ENCODE data around the gene ZNF345.

Gene ZNF345

GRCh38 chr19:36918090-36918489 lies 67.4 kb downstream of the ZNF345 start:
- DNase-seq, result no peak
